GM19240 (cell line): ENCODE results near the gene DDX41.
"Not testable (repeated sequence)": the region's sequence is repeated elsewhere in the genome, so short reads cannot be mapped to it uniquely, and the experiment has no call there.

ENCODE experiments used
- DNase-seq: peaks from one replicate; pipeline ENCODE4 v3.0.0; 2011; ENCODE audit warnings: low spot score; ENCODE audit not compliant: insufficient read length

Gene DDX41

GRCh38 chr5:177516601-177517568, at the start of gene DDX41:
TSS of gene DDX41 (minus strand) at chr5:177516961. CDS start at chr5:177516945, 16 bp downstream.
- DNase-seq: peak; percentile 100

DNA sequence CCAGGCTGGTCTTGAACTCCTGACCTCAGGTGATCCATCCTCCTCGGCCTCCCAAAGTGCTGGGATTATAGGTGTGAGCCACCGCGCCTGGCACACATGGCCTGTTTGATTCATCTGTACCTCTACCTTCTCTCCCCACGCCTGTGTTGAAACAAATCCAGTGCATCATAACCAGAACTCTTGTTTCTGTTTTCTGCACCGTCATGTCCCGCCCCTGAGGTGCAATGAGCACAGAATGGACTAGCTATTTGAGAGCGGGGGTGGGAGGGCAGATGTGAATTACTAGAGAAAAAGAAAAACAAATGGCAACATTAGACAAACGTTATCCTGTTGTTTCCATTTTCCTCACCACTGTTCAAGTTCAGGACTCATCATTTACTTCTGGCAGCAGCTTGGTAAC, 48.3 kb upstream of the DDX41 start:
- DNase-seq: no peak

DNA sequence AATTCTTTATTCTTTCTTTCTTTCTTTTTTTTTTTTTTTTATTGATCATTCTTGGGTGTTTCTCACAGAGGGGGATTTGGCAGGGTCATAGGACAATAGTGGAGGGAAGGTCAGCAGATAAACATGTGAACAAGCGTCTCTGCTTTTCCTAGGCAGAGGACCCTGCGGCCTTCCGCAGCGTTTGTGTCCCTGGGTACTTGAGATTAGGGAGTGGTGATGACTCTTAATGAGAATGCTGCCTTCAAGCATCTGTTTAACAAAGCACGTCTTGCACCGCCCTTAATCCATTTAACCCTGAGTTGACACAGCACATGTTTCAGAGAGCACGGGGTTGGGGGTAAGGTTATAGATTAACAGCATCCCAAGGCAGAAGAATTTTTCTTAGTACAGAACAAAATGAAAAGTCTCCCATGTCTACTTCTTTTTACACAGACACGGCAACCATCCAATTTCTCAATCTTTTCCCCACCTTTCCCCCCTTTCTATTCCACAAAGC, 42.7 kb upstream of the DDX41 start:
- not testable (repeated sequence) for DNase-seq

DNA sequence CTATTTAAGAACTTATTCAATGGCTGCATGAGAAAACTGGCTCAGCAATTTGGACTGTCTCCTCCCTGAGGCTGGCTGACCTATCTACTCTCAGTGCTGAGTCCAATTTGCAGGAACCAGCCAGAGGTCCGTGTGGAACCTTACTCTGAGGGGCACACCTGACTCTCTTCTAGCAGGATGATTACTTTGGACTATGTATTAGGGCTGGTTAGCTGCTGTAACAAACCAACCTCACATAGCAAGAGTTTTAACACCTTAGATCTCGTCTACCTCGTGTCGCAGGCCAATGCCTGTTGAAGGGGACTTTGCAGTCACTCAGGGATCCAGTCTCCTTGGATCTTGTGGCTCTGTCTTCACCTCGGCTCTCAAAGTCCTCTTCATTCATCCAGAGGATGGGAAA, 41.0 kb upstream of the DDX41 start:
- no peak for DNase-seq

GRCh38 chr5:177557041-177557647, 40.4 kb upstream of the DDX41 start:
- DNase-seq: no peak

- DNase-seq: no peak
Observed at GRCh38 chr5:177555665-177556064, 38.9 kb upstream of the DDX41 start.

DNA sequence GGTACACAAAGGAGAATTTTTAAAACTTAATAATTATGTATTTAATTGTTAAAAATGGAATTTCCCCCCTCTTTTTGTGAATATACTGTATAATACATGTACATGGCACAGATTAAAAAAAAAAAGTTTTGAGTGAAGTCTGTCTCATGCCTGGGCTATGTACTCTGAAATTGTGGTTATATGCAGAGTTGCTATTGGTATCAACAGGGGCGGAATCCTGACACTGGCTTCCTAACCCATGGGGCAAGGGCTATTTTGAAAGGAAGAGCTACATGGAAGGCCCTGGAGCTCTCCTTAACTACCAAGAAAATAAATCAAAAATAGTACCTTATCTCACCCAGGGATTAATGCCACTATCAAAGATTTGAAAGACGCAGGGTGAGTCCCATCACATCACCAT, 38.5 kb upstream of the DDX41 start:
- no peak for DNase-seq

- DNase-seq: peak; percentile 100
Observed at GRCh38 chr5:177554474-177555111, 37.8 kb upstream of the DDX41 start, which contains the start of gene FAM193B. TSS of gene FAM193B (minus strand) at chr5:177554563. CDS start at chr5:177554458, 105 bp downstream.

DNA sequence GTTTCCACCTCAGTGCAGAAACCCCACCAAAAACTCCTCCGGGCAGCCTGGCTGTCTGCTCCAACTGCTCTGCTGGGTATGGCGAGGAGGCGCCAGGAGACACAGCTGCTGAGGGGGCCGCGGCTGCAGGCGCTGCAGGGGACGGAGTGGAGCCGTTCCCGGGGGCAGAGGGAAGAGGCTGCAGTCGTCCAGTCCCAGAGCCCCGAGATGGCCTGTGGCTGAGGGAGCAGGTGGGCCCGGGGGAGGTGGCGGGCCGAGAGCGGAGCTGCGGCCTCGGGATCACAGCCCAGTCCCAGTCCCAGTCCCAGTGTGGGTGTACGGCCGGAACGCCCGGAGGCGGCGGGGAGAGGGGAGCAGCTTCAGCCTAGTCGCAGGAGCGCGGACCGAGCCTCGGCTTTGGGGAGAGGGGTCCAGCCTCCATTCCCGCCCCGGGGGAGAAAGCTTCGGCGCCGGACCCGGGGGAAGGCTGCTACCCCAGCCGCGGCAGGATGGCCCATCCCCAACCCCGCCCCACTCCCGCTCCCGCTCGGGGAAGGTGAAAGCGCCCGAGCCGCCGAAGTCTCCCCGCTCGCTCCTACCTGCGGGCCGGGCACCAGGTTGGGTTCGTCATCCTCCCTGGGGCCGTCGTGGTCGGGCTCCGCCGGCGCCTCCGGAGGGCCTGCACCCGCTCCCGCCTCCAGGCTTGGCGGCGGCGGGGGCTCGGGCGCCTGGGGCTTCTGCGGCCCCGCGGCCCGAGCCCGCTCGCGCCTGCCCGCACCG, 37.1 kb upstream of the DDX41 start:
- peak; percentile 59 for DNase-seq

DNA sequence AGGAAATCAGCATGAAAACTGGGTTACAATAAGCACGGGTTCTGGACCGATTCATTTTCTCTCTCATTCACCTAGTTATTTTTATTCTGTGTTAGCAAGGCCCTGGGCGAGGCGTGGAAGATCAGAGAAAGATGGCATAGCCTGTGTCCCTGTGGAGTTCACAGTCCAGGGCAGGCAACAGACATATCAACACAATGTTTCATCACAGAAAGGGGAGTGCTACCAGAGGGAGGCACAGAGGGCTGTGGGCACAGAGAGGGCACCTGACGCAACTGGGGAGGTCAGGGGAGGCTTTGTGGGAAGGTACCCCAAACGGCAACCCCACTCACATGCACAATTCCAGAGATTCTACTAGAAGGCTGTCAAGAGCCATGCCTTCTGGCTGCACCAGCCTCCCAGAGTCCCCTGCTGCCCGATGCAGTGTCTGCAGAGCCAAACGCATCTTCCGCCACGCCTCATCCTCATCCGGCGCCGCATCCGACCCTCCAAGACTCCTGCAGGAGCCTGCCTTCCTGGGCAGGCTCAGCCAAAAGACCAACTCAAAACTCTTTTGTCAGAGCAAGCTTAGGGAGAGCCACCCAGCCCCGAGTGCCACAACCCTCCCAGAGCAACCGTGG, 36.2 kb upstream of the DDX41 start:
- DNase-seq: no peak

GRCh38 chr5:177550122-177550521, 33.4 kb upstream of the DDX41 start:
- DNase-seq: no peak

DNA sequence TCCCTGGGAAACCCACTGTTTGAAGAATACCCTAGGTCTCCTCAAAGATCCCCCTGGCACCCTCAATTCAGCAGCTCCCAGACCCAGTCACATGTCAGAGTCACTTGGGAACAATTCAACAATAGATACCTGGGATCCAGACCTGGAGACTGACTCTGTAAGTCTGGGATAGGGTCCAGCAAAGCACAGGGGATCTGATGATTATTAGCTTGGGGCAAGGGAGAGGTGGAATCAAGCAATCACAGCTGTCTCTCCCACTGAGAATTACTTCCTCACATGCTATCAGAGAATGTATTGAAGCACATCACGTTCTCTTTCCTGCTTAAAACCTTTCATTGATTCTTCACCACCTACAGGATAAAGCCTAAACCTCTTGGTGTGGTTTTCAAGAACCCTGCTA, 31.7 kb upstream of the DDX41 start:
- DNase-seq: no peak

DNA sequence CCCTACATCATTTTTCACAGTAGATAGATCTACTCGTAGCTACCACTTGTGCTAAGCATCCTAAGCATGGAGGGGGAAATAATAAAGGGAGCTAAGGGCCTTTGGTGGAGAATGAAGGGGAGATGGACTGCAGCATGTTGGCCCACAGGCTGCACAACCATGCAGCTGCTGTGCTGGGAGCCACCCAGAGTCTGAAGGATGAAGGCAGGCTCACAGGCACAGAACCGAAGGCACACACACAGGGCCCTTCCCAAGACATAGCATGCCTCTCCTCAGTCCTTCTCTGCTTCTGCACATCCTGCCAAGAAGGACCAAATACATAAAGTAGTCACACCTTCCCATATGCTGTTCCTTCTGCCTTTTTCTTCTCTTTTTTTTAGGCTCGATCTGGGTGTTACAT, 31.0 kb upstream of the DDX41 start:
- DNase-seq: no peak

DNA sequence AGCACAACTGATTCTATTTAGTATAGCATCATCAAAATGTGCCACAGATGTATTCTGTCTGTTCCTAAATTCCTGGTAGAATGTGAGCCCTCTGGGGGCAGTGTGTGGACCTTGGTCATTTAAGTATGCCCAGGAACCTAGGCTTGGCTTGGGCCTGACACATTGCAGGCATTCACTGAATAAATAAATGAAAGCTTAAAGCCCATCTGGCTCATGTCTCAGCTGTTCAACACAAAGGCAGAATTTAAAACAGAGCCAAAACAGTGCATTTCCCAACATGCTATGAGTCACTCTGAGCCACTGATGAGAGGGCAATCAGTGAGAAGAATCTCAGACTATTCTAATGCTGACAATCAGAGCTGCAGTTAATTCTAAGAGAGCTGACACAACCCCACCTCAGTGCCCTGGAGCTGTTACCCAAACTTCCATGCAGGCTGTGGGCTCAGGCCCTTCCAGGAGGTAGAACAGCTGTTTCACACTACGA, 29.5 kb upstream of the DDX41 start:
- no peak for DNase-seq

DNA sequence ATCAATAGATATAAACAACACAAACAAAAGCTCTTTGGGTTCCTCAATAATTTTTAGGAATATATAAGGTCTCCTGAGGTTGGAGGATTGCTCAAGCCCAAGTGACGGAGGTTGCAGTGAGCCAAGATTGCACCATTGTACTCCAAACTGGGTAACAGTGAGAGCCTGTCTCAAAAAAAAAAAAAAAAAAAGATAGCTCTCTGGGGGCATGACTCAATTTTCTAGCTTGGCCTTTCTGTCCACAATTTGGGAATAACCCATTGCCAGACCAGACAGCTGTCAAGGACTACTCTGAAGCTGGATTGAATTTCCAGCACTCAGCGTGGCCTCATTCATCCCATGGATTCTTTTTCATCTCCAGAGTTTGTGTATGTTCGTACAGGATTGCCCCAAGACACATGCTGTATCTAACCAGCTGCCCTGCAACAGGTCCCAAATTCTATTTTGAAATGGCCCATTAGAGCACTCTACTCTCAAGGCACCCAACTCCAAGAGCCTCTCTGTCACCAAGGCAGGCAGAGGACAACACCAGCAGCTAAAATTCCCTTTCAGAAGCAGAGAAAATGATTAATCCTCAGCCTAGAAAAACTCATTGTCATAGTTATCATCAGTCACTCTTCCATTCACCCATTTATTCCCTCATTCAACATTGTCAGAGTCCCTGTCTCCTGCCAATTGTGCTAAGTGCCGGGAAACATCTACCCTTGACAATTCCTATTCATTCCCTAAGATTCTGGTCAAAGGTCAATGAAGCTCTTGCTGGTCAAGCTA, 28.9 kb upstream of the DDX41 start:
- no peak for DNase-seq

GRCh38 chr5:177542816-177543465, 26.2 kb upstream of the DDX41 start:
- no peak for DNase-seq

GRCh38 chr5:177540438-177540837, 23.7 kb upstream of the DDX41 start:
- DNase-seq: no peak

GRCh38 chr5:177539411-177539810, 22.6 kb upstream of the DDX41 start:
- no peak for DNase-seq

- DNase-seq: no peak
Observed at GRCh38 chr5:177538876-177539275, 22.1 kb upstream of the DDX41 start.
